ENCODE measurements around the gene COIL. TPM values are rescaled to one million over a fixed set of nuclear protein-coding genes. Genes with fewer than 3 reads are reported as not detected.

Gene COIL
- total RNA-seq, 2 experiments from 2014 or later = 20.5 to 20.7 TPM

DNA sequence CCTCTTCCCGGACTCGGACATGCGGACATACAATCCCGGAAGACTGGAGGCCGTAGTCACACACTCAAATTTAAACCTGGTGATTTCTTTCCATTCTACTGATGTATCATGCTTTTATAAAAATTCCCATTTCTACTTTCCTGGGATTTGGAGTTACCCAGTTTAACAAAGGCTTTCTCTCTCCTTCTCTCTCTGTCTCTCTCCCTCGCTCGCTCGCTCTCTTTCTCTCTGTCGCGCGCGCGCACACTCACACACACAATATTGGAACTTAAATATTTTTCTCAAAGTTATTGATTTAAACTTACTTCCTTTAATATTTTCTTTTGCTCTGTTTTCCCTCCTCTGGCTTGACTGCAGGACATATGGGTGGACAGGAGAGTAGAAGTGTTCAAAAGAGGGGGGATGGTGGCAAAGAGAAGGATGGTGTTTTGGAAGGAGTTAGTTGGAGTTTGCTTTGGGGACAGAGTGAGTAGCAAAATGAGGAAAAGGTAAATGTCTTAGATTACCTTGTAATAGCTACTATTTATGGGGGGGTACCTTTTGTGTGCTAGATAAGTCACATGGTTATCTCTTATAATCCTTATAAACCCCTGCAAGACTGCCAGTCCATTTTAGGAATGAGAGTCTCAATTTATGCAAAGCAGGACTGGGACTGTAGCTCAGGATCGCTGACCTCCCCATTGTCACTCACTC, 46.1 kb downstream of the COIL start:
- H3K9me3 ChIP-seq (ENCODE audit: low read length) = peaks cover 6% of the 10 kb centered on the region; the same call in 1 of the 2 replicates
- intact Hi-C loops (cut with micrococcal nuclease; ENCODE audit: unreplicated experiment) = loop anchor here (5.0 kb wide), 1 partner anchor 82 kb away; the partner anchor contains the start of genes C17orf67 and DGKE
- no peak for TF ChIP-seq CTCF (conservative IDR thresholded peaks at IDR 0.05; ENCODE audit: low read length)
- TF ChIP-seq EZH2phosphoT487 (IDR thresholded peaks at IDR 0.05; ENCODE audit: borderline replicate concordance, low read depth, low read length) = no peak
- no peaks in the 10 kb centered on the region for H4K20me1 ChIP-seq (ENCODE audit: insufficient read depth, low read length)
- H3K4me2 ChIP-seq (ENCODE audit: low read length) = peak overlapping the region; percentile 97
- no peaks in the 10 kb centered on the region for H3K36me3 ChIP-seq (ENCODE audit: insufficient read depth, low read length)
- H3K4me1 ChIP-seq (ENCODE audit: insufficient read depth, low read length, poor library complexity, severe bottlenecking) = peaks cover 31% of the 10 kb centered on the region
- POLR2A ChIA-PET = no interaction called here
- no TSS peak for BruUV-seq (replicated peaks)
- no peaks in the 10 kb centered on the region for H3K9me2 ChIP-seq (ENCODE audit: insufficient read depth, low read length)
- no peaks in the 10 kb centered on the region for H3K79me2 ChIP-seq (ENCODE audit: insufficient read depth, low read depth, low read length)
- peak overlapping the region; percentile 70 for H3K4me3 ChIP-seq (ENCODE audit: low read depth, low read length, poor library complexity, severe bottlenecking)
- no peak for DNase-seq (ENCODE audit: low spot score)
- H3K27ac ChIP-seq (ENCODE audit: low read depth, low read length, poor library complexity, severe bottlenecking) = no peak overlapping the region
- H2AFZ ChIP-seq (ENCODE audit: low read length) = peak overlapping the region; percentile 97
- CTCF ChIA-PET (ENCODE audit: unreplicated experiment) = interaction anchor here (0.6 kb wide), 1 partner anchor 80 kb away, joined by 4 read pairs; no protein-coding TSS in a partner anchor

- Histone ChIP-seq H3K27ac (ENCODE audit: low read depth, low read length, poor library complexity, severe bottlenecking) (no peak within 1 kb of the TSS), H3K4me3 (ENCODE audit: low read depth, low read length, poor library complexity, severe bottlenecking) (peak within 1 kb of the TSS; percentile 70), H2AFZ (ENCODE audit: low read length) (peak within 1 kb of the TSS; percentile 97), H4K20me1 (ENCODE audit: insufficient read depth, low read length) (no peaks in the 10 kb centered on the region), H3K9me2 (ENCODE audit: insufficient read depth, low read length) (no peaks in the 10 kb centered on the region), H3K9me3 (ENCODE audit: low read length) (peaks cover 6% of the 10 kb centered on the region; the same call in 1 of the 2 replicates), H3K4me1 (ENCODE audit: insufficient read depth, low read length, poor library complexity, severe bottlenecking) (peaks cover 33% of the 10 kb centered on the region), H3K36me3 (ENCODE audit: insufficient read depth, low read length) (no peaks in the 10 kb centered on the region), H3K4me2 (ENCODE audit: low read length) (peak within 1 kb of the TSS; percentile 97), H3K79me2 (ENCODE audit: insufficient read depth, low read depth, low read length) (no peaks in the 10 kb centered on the region)
- intact Hi-C loops (cut with micrococcal nuclease; ENCODE audit: unreplicated experiment) = loop anchor here (5.0 kb wide), 1 partner anchor 82 kb away; the partner anchor contains the start of genes C17orf67 and DGKE
- TF ChIP-seq CTCF (conservative IDR thresholded peaks at IDR 0.05; ENCODE audit: low read length) (no peak), EZH2phosphoT487 (IDR thresholded peaks at IDR 0.05; ENCODE audit: borderline replicate concordance, low read depth, low read length) (no peak)
- ChIA-PET CTCF (ENCODE audit: unreplicated experiment) (interaction anchor here (0.6 kb wide), 1 partner anchor 81 kb away, joined by 4 read pairs; no protein-coding TSS in a partner anchor), POLR2A (interaction anchor here (0.6 to 0.8 kb wide), 2 partner anchors 173 to 343 kb away, joined by 4 read pairs; no protein-coding TSS in a partner anchor)
- peak; percentile 78 for DNase-seq (ENCODE audit: low spot score)
- TSS peak; percentile 81 for BruUV-seq (replicated peaks)
These were observed 46.8 kb downstream of the COIL start, which contains the start of gene TRIM25 for GRCh38 chr17:56913867-56914580. Gene TRIM25 (minus strand): TSS chr17:56914049. CDS start chr17:56913988, 61 bp downstream.
